ENCODE results near the gene DEXI.

Gene DEXI

DNA sequence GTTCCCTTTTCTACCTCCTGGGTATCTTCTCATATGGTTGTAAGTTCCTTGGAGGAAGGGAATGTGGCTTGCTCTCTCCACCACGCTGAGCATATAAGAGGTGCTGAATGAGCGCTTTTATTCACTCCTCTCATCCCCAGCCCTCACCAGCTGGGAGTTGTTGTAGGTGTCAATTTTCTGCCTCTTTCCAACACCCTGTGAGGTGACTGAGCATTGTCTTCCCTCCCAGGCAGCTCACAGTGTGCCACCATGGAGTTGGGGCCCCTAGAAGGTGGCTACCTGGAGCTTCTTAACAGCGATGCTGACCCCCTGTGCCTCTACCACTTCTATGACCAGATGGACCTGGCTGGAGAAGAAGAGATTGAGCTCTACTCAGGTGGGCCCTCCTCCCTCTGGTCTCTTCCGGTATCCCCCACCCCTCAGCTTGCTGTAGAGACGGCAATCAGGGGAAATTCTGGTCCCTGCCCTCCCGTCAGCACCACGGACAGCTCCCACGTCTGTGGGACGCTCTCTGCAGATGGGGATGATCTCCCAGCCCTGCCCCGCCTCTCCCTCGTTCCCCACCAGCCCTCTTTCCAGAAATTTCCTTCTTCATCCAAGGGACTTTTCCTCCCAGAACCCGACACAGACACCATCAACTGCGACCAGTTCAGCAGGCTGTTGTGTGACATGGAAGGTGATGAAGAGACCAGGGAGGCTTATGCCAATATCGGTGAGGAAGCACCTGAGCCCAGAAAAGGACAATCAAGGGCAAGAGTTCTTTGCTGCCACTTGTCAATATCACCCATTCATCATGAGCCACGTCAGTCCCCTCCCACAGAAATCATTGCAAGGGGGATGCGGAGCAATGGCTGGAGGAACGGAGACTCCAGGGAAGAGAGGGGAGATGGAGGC, 47.0 kb downstream of the DEXI start:
- DNase-seq (ENCODE audit: low read depth in 1 of 2, low spot score in 1 of 2), result no peak

- no peak for DNase-seq (ENCODE audit: low read depth in 1 of 2, low spot score in 1 of 2)
These were observed 49.4 kb downstream of the DEXI start for GRCh38 chr16:10892782-10893318.

- no peak for DNase-seq (ENCODE audit: low read depth in 1 of 2, low spot score in 1 of 2)
These were observed 52.4 kb downstream of the DEXI start for GRCh38 chr16:10889855-10890254.

DNA sequence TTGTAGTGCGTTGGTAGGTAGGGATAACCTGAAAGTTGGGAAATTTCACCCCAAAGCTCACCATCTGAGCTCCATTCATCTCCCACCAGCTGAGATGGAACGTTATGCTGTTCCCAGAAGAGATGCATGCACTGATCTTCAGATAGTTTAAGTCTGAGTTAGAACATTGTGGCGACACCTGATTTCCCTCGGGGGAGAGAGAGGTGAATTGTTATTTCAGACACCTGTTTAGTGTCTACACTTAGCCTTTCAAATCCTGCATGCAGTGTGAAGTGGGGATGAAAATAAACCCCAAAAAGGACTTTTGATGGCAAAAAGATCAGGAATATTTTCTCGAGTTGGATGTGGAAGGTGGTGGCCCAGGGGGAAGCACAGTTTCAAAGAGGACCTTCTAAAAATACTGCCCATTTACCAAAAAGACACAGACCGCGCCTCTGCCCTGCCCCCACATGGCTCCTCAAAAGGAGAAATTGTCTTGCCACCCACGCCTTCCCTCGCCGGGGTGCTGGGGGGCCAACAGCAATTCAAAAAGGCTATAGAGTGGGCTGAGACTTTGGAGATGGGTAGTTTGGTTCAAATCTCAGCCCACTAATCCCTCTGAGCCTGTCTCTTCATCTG, 53.8 kb downstream of the DEXI start:
- no peak for DNase-seq (ENCODE audit: low read depth in 1 of 2, low spot score in 1 of 2)

DNA sequence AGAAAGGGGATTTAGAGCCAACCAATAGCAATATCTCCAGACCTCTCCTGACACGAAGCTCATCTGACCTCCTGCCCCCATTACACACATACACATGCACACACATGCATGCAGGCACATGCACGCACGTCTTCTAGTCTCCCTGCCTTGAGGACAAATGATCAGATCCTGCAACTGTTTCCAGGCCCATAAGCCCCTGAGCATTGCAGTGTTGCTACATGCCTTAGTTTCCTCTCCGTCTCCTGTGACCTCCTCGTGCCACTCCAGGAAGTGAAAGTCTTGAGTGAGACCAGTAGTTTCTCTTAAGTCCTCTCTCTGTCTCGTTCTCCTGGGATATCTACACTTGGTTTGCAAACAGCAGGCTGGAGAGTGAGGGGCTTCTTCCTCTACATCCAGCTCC, 57.0 kb downstream of the DEXI start:
- no peak for DNase-seq (ENCODE audit: low read depth in 1 of 2, low spot score in 1 of 2)

GRCh38 chr16:10883004-10883403, 59.3 kb downstream of the DEXI start:
- DNase-seq (ENCODE audit: low read depth in 1 of 2, low spot score in 1 of 2), result no peak

- no peak for DNase-seq (ENCODE audit: low read depth in 1 of 2, low spot score in 1 of 2)
These were observed 60.7 kb downstream of the DEXI start for GRCh38 chr16:10881479-10882030.

- DNase-seq (ENCODE audit: low read depth in 1 of 2, low spot score in 1 of 2), result no peak
These were observed 61.4 kb downstream of the DEXI start for GRCh38 chr16:10880594-10881452.

DNA sequence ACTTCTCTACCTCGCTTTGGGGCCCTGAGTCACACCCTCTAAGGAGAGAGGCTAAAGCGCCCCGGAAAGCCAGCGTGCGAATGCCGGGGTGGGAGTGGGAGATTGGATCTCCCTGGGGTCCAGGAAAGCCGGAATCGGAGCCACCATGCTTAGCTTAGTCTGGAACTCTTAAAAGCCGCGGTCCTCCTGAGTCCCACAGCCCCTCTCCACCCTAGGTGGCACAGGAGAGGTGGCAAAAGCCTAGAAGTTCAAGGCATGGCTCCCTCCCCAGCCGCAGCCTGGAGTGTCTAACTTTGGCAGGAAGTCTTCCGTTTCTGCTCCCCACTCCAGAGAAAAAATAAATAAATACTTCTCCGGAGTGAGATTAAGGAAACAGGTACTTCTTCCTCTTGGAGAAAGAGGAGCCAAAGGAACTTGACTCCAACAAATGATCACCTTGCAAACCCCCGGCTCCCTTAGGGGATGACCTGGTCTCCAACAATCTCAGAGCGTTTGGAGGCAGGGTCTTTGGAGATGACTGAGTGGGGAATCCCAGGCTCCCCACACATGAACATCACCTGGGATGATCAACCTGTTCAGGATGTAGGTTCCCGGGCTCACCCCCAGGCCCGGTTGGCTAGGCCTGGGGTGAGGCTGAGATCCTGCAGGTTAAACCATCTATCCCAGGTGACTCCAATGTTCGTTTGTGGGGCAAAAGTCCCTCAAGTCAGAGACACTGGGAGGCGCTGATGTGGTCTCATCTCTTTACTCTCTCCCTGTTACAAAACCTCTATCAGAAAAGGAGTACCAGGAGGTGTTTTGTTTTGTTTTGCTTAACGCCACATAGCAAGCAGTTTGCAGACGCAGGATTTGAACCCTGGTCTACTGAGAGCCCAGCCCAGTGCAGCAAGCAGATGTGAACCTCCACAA, 62.3 kb downstream of the DEXI start:
- no peak for DNase-seq (ENCODE audit: low read depth in 1 of 2, low spot score in 1 of 2)

Measured in activated T-helper 1 cell treated with anti-CD3 and anti-CD28 coated beads, Interleukin-2, amount 50 U/mL, for 16 hours (primary cell).